GM18868 (cell line): ENCODE measurements around the gene PPP6R3.
"Not testable (repeated sequence)": the region's sequence is repeated elsewhere in the genome, so short reads cannot be mapped to it uniquely, and the experiment has no call there.

Experiments
- ATAC-seq: cut with Tn5 transposase; IDR thresholded peaks from one replicate; pipeline ENCODE4 v1.9.1; 2021; ENCODE audit warnings: mild to moderate bottlenecking, moderate library complexity; ENCODE audit not compliant: unreplicated experiment

The PPP6R3 gene

GRCh38 chr11:68433541-68433940, 27.0 kb upstream of the PPP6R3 start:
- no peak for ATAC-seq

- ATAC-seq: not testable (repeated sequence)
Observed at GRCh38 chr11:68434159-68434558, 26.4 kb upstream of the PPP6R3 start.

GRCh38 chr11:68436162-68436888, 24.2 kb upstream of the PPP6R3 start:
- no peak for ATAC-seq

DNA sequence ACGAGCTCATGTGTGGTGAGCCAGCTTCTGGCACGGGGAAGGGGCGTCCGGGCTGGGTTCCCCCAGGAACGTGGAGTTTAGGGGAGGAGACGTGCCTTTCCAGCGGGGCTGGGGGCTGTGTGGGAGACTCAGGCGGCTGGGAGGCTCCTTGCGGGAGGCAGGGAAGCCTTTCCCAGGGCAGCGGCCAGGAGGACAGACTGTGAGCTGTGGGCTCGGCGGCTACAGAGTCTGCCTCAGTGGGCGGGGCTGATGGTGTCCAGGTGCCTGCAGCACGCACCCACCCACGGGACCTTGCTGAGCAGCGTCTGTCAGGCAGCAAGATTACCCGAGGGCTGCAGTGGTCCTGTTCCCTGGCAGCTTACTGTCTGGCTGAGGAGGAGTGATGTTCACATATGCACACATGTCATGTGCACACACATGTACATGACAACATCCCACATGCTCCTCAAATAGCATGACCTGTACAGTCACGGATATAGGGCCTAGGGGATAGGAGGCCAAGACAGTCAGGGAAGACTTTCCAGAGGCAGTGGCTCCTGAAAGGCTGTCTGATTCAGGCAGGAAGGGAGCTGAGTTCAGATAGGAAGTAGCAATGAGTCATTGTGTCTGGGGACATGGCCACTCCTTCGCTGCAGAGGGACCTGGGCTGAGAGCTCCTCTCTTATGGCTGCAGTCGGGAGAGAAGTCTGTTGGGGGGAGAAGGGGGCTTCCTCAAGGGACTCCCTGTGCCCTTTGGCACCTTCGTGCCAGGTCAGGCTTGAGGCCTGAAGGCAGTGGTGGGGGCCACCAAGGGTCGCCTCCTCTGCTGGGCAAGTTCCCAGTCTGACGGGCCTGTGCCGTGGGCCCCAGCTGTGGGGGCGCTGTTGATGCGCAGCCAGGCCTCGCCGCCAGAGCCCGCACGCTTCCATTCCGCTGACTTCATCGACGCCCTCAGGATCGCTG, 23.3 kb upstream of the PPP6R3 start:
- no peak for ATAC-seq

- no peak for ATAC-seq
Observed at GRCh38 chr11:68437927-68438657, 22.5 kb upstream of the PPP6R3 start.

GRCh38 chr11:68438658-68439259, 21.8 kb upstream of the PPP6R3 start:
- ATAC-seq: no peak

DNA sequence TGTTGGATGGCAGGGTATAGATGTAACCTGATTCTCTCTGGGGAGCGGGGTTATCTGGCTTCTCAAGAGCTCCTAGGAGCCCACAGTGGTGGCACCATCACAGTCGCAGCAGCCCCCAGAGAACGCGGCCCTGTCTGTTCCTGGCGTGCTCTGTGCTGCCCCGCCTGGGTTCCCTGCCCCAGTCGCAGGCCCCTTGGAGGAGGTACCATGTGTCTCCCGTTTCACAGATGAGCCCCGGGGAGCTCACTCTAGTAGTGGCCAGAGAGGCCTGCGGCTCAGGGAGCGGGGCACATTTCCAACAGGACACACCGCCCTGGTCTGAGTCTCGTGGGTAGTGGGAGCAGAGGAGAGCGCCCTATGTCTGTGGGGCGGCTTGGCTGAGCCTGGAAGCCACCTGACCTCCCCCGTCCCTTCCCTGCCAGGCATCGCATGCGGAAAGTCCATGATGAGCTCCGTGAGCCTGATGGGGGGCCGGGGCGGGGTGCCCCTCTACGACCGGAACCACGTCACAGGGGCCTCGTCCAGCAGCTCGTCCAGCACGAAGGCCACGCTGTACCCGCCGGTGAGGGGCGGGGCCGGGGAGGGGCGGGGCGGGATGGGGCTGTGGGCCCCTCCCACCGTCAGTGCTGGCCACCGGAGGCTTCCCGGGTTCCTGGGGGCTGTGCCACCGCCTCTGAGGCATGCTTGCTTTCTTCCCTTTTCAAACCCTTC, 21.0 kb upstream of the PPP6R3 start:
- no peak for ATAC-seq

DNA sequence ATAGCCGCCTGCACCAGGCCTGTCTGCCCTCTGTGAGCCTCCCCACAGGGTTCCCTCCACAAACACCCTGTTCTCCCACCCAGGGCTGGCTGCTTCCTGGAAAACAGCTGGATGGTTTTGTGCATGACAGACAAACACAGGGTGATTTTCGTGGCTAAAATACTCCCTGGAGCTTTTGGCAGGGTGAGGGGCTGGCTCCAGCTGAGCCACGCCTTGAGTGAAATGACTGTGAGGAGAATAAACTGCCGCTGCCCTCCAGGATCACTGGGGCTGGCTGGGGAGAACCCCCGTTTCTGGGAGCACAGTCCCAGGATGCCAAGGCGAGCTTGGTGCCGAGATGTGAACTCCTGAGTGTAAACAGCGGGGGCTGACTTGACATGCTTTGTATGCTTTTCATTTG, 20.3 kb upstream of the PPP6R3 start:
- ATAC-seq: no peak

- ATAC-seq: no peak
Observed at GRCh38 chr11:68441466-68442230, 18.9 kb upstream of the PPP6R3 start.

- ATAC-seq: no peak
Observed at GRCh38 chr11:68442433-68442832, 18.1 kb upstream of the PPP6R3 start.

- ATAC-seq: no peak
Observed at GRCh38 chr11:68444566-68444965, 16.0 kb upstream of the PPP6R3 start.

DNA sequence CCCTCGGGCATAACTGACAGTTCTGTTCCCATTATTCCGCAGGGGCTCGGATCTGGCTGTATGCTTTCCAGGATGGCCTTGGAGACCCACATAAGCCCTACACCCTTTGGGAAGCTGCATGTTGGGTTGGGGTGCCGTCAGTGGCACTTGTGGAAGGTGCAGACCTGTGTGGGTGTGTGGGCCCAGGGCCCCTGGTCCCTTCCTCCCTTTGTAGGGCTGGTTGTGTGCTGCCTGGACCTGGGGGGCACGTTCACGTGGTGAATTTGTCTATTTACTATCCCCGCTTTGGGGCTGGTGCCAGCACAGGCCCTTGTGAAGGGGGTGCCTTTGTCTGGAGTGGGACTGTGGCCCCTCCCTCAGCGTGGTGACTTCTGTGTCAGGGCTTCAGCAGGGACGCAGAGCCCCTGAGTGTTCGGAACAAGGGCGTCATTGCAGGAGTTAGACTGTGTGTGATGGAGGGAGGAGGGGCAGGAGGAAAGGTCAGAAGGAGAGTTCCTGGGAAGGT, 15.0 kb upstream of the PPP6R3 start:
- no peak for ATAC-seq

DNA sequence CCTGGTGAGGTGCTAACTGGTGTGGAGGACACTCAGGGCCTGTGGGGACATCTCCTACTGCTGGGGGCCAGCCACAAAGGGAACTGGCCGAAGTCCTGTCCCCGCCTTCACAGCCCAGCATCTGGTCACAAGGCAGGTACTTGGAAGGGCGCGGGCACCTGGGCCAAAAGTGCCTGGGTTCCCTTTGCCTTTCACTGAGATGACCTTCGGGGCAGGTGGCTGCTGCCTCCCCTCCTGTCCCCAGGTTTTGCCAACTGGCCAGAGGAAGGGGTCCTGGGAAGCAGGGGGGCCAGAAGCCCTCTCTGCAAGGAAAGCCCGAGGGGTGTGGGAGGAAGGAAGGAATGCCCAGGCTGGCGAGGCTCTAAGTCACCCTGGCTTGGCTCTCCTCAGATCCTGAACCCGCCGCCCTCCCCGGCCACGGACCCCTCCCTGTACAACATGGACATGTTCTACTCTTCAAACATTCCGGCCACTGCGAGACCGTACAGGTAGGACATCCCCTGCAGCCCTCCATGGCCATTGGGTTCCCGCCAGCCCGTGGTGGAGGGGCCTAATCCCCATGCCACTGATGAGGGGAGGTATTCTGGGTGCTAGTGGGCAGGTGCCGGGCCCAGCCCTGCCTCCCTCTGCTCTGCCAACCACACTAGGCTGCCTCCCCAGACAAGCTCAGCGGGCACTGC, 14.4 kb upstream of the PPP6R3 start:
- ATAC-seq: no peak

- ATAC-seq: no peak
Observed at GRCh38 chr11:68447015-68447801, 13.3 kb upstream of the PPP6R3 start.

- not testable (repeated sequence) for ATAC-seq
Observed at GRCh38 chr11:68447914-68448313, 12.6 kb upstream of the PPP6R3 start.

- no peak for ATAC-seq
Observed at GRCh38 chr11:68448604-68449011, 11.9 kb upstream of the PPP6R3 start.

GRCh38 chr11:68449951-68450350, 10.6 kb upstream of the PPP6R3 start:
- no peak for ATAC-seq

DNA sequence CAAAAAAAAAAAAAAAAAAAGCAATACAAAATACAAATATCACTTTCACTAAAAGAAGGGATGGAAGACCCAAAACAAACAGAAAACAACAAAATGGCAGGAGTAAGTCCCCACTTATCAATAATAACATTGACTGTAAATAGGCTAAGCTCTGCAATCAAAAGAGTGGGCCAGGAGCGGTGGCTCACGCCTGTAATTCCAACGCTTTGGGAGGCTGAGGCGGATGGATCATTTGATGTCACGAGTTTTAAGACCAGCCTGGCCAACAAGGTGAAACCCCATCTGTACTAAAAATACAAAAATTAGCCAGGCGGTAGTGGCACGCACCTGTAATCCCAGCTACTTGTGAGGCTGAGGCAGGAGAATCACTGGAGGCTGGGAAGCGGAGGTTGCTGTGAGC, 9.8 kb upstream of the PPP6R3 start:
- no peak for ATAC-seq
